ENCODE results near the gene PDE4D.

PDE4D gene

GRCh38 chr5:59620535-59621212 lies 272.9 kb downstream of the PDE4D start:
- DNase-seq (ENCODE audit: low spot score) = no peak
- Histone ChIP-seq H3K27ac (no peak overlapping the region), H3K4me3 (no peak overlapping the region)
- TF ChIP-seq CTCF (IDR thresholded peaks at IDR 0.05) = no peak

GRCh38 chr5:59618644-59619043 lies 274.9 kb downstream of the PDE4D start:
- no peak for DNase-seq (ENCODE audit: low spot score)
- Histone ChIP-seq H3K27ac (no peak overlapping the region), H3K4me3 (no peak overlapping the region)
- no peak for TF ChIP-seq CTCF (IDR thresholded peaks at IDR 0.05)

GRCh38 chr5:59617186-59617771 lies 276.2 kb downstream of the PDE4D start:
- Histone ChIP-seq H3K4me3 (no peak overlapping the region), H3K27ac (no peak overlapping the region)
- no peak for DNase-seq (ENCODE audit: low spot score)
- TF ChIP-seq CTCF (IDR thresholded peaks at IDR 0.05) = no peak

GRCh38 chr5:59616413-59616812 lies 277.1 kb downstream of the PDE4D start:
- no peak overlapping the region for H3K4me3 ChIP-seq
- no peak for DNase-seq (ENCODE audit: low spot score)
- no peak for TF ChIP-seq CTCF (IDR thresholded peaks at IDR 0.05)
- no peak overlapping the region for H3K27ac ChIP-seq

- Histone ChIP-seq H3K27ac (no peak overlapping the region), H3K4me3 (no peak overlapping the region)
- TF ChIP-seq CTCF (IDR thresholded peaks at IDR 0.05) = no peak
- no peak for DNase-seq (ENCODE audit: low spot score)
Observed at GRCh38 chr5:59615272-59615671, 278.3 kb downstream of the PDE4D start.

GRCh38 chr5:59609501-59610265 lies 283.8 kb downstream of the PDE4D start:
- TF ChIP-seq CTCF (IDR thresholded peaks at IDR 0.05) = no peak
- no peak overlapping the region for H3K4me3 ChIP-seq
- no peak overlapping the region for H3K27ac ChIP-seq
- no peak for DNase-seq (ENCODE audit: low spot score)
